Trophoblast cell (in vitro differentiated cells and primary cell): ENCODE results near the gene TESMIN.
A peak's percentile ranks its signal among the peaks of the same experiment; 100 is the strongest.

Source experiments
- DNase-seq, 2 donors: peaks; one replicate each; pipeline ENCODE4 v3.0.0-alpha.2; 2016
- H2AFZ ChIP-seq: 2 replicates; pipeline ENCODE4 v1.6.1; 2013; ENCODE audit warnings: low read length, moderate library complexity, mild to moderate bottlenecking; ENCODE audit not compliant: insufficient read depth, poor library complexity
- H2AK5ac ChIP-seq: 2 replicates; pipeline ENCODE4 v1.6.1; 2013; ENCODE audit warnings: mild to moderate bottlenecking, low read length
- H2BK120ac ChIP-seq: 2 replicates; pipeline ENCODE4 v1.6.1; 2013; ENCODE audit warnings: low read length, mild to moderate bottlenecking, moderate library complexity; ENCODE audit not compliant: insufficient read depth, poor library complexity
- H2BK12ac ChIP-seq: 2 replicates; pipeline ENCODE4 v1.6.1; 2013; ENCODE audit warnings: mild to moderate bottlenecking, low read length, moderate library complexity
- H2BK5ac ChIP-seq: 2 replicates; pipeline ENCODE4 v1.6.1; 2013; ENCODE audit warnings: low read length, low read depth, moderate library complexity, mild to moderate bottlenecking; ENCODE audit not compliant: poor library complexity
- H3K14ac ChIP-seq: 2 replicates; pipeline ENCODE4 v1.6.1; 2013; ENCODE audit warnings: mild to moderate bottlenecking, low read length
- H3K18ac ChIP-seq: 2 replicates; pipeline ENCODE4 v1.6.1; 2013; ENCODE audit warnings: mild to moderate bottlenecking, low read length
- H3K23ac ChIP-seq: 2 replicates; pipeline ENCODE4 v1.6.1; 2013; ENCODE audit warnings: low read length
- H3K27ac ChIP-seq: 2 replicates; pipeline ENCODE4 v1.5.1; 2013; ENCODE audit warnings: low read depth, mild to moderate bottlenecking, inconsistent platforms, low read length, moderate library complexity
- H3K27me3 ChIP-seq: 2 replicates; pipeline ENCODE4 v1.6.1; 2013; ENCODE audit warnings: inconsistent platforms, mild to moderate bottlenecking, low read length, moderate library complexity; ENCODE audit not compliant: insufficient read depth
- H3K36me3 ChIP-seq, 2 experiments: 1 replicate in 1 of 2; 2 replicates in 1 of 2; pipeline ENCODE4 v1.6.1; 2013; ENCODE audit warnings: low read length in 2 of 2, mild to moderate bottlenecking in 2 of 2, moderate library complexity in 1 of 2; ENCODE audit not compliant: insufficient read depth in 2 of 2, control insufficient read depth in 1 of 2
- H3K4ac ChIP-seq: 2 replicates; pipeline ENCODE4 v1.6.1; 2013; ENCODE audit warnings: low read depth, mild to moderate bottlenecking, low read length, moderate library complexity
- H3K4me1 ChIP-seq, 2 experiments: 1 replicate in 1 of 2; 2 replicates in 1 of 2; pipeline ENCODE4 v1.6.1; 2013; ENCODE audit warnings: low read length in 2 of 2, mild to moderate bottlenecking in 2 of 2, moderate library complexity in 1 of 2; ENCODE audit not compliant: insufficient read depth in 2 of 2, control insufficient read depth in 1 of 2
- H3K4me2 ChIP-seq: 2 replicates; pipeline ENCODE4 v1.6.1; 2013; ENCODE audit warnings: inconsistent platforms, mild to moderate bottlenecking, low read length, moderate library complexity
- H3K4me3 ChIP-seq: 2 replicates; pipeline ENCODE4 v1.5.1; 2013; ENCODE audit warnings: mild to moderate bottlenecking, low read depth, low read length, inconsistent platforms
- H3K79me1 ChIP-seq: one replicate; pipeline ENCODE4 v1.6.1; 2013; ENCODE audit warnings: low read length
- H3K79me2 ChIP-seq: 2 replicates; pipeline ENCODE4 v1.6.1; 2013; ENCODE audit warnings: low read length, mild to moderate bottlenecking; ENCODE audit not compliant: control insufficient read depth, insufficient read depth, poor library complexity
- H3K9ac ChIP-seq: 2 replicates; pipeline ENCODE4 v1.6.1; 2013; ENCODE audit warnings: mild to moderate bottlenecking, low read length
- H3K9me3 ChIP-seq: 2 replicates; pipeline ENCODE4 v1.6.1; 2013; ENCODE audit warnings: low read depth, mild to moderate bottlenecking, control low read depth, inconsistent platforms, low read length; ENCODE audit not compliant: insufficient read depth
- H4K12ac ChIP-seq: 2 replicates; pipeline ENCODE4 v1.6.1; 2013; ENCODE audit warnings: low read depth, mild to moderate bottlenecking, low read length, moderate library complexity
- H4K8ac ChIP-seq: 2 replicates; pipeline ENCODE4 v1.6.1; 2013; ENCODE audit warnings: low read depth, mild to moderate bottlenecking, low read length, moderate library complexity
- H4K91ac ChIP-seq: one replicate; pipeline ENCODE4 v1.6.1; 2013; ENCODE audit warnings: low read depth, mild to moderate bottlenecking, low read length, moderate library complexity
- WGBS: extraction: QIAGEN DNeasy Blood & Tissue Kit; methylation state at CpG from one replicate; pipeline ENCODE4 v1.1.7; 2013; ENCODE audit warnings: missing lambda C conversion rate; ENCODE audit not compliant: insufficient read length, insufficient coverage; ENCODE audit errors: extremely low coverage; 5-methylcytosine and 5-hydroxymethylcytosine counted together

Gene TESMIN

DNA sequence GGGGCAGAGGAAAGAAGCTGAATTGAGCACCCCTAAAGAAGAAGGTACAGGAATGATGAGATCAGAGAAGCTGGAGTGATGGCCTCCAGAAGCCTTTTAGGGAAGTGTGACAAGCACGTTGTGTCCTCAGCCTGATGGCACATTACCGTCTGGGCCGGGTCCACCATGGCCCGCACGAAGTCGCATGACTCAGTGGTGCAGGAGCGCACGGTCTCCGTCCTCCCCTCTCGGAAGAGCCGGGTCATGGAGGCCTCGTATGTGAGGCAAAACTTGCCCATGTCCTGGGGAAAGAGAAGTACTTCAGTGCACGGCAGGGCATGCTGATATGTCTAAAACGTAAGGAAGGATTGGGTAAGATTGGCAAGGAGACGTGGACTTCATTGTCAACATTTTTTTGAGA is 11.2 kb upstream of the TESMIN start:
- Histone ChIP-seq H2BK120ac (no peak overlapping the region), H3K4me1 (peaks cover 4 to 14% of the 10 kb centered on the region in 2 experiments), H2BK5ac (no peak overlapping the region), H3K27me3 (no peaks in the 10 kb centered on the region), H2BK12ac (no peak overlapping the region), H3K4me3 (no peak overlapping the region), H3K4ac (no peak overlapping the region), H4K8ac (no peak overlapping the region), H4K12ac (no peak overlapping the region), H3K27ac (no peak overlapping the region), H3K79me1 (no peaks in the 10 kb centered on the region), H3K23ac (no peak overlapping the region), H4K91ac (no peak overlapping the region), H3K9me3 (peaks cover 1% of the 10 kb centered on the region), H3K36me3 (no peaks in the 10 kb centered on the region), H3K79me2 (no peaks in the 10 kb centered on the region), H3K9ac (no peak overlapping the region), H2AFZ (no peak overlapping the region), H3K18ac (no peak overlapping the region), H3K14ac (no peak overlapping the region), H2AK5ac (no peak overlapping the region), H3K4me2 (no peak overlapping the region)
- WGBS: no CpG with 5 or more reads among the region's 15 CpGs
- peak; percentile 74 to 82 for DNase-seq

DNA sequence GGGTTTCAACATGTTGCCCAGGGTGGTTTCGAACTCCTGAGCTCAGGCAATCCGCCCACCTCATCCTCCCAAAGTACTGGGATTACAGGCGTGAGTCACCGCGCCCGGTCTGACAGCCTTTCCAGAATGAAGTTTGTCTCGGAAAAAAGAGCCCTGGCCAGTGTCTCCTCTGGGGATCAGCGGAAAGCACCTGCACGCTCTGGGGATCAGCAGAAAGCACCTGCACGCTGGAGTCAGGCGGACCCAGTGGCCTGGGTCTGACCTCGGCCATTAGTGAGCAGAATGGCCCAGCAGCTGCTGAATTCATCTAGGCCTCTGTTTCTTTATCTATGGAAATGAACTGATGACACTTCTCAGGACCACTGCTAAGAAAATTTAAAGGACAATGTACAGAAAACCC is 10.5 kb upstream of the TESMIN start:
- H4K91ac ChIP-seq: no peak overlapping the region
- DNase-seq: no peak
- H2AFZ ChIP-seq: no peak overlapping the region
- H3K4me1 ChIP-seq: peaks cover 4 to 14% of the 10 kb centered on the region in 2 experiments
- no CpG with 5 or more reads among the region's 12 CpGs for WGBS
- no peak overlapping the region for H2BK12ac ChIP-seq
- H3K14ac ChIP-seq: no peak overlapping the region
- no peak overlapping the region for H2BK5ac ChIP-seq
- H3K9ac ChIP-seq: no peak overlapping the region
- H3K9me3 ChIP-seq: peaks cover 1% of the 10 kb centered on the region
- H3K4me3 ChIP-seq: no peak overlapping the region
- no peak overlapping the region for H3K4me2 ChIP-seq
- H3K27me3 ChIP-seq: no peaks in the 10 kb centered on the region
- no peak overlapping the region for H3K18ac ChIP-seq
- no peak overlapping the region for H4K12ac ChIP-seq
- H3K27ac ChIP-seq: no peak overlapping the region
- no peaks in the 10 kb centered on the region for H3K36me3 ChIP-seq
- no peak overlapping the region for H3K23ac ChIP-seq
- no peak overlapping the region for H4K8ac ChIP-seq
- no peak overlapping the region for H2AK5ac ChIP-seq
- H2BK120ac ChIP-seq: no peak overlapping the region
- no peaks in the 10 kb centered on the region for H3K79me1 ChIP-seq
- no peaks in the 10 kb centered on the region for H3K79me2 ChIP-seq
- no peak overlapping the region for H3K4ac ChIP-seq

DNA sequence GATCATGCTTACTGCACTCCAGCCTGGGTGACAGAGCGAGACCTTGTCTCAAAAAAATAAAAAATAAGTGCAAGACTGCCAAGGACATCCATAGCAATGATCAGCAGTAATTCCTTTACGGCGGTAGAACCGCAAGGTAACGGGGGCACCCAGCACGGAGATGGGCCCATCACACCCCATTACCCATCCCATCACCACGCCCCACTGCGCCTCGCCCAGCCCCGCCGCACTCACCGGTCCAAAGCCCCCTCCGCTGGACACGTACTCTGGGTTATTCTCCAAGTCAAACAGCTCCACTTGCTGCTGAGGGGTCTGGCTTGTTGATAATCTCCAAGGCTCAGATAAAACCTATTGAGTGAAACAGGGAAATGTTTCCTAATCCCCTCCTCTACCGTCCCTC is 8.7 kb upstream of the TESMIN start:
- Histone ChIP-seq H2AFZ (no peak overlapping the region), H3K4me3 (no peak overlapping the region), H2AK5ac (no peak overlapping the region), H3K27me3 (no peaks in the 10 kb centered on the region), H3K79me1 (no peaks in the 10 kb centered on the region), H2BK120ac (no peak overlapping the region), H3K18ac (no peak overlapping the region), H4K12ac (no peak overlapping the region), H4K8ac (no peak overlapping the region), H3K79me2 (no peaks in the 10 kb centered on the region), H3K4me1 (peaks cover 4 to 14% of the 10 kb centered on the region in 2 experiments), H2BK12ac (no peak overlapping the region), H3K4me2 (no peak overlapping the region), H3K9ac (no peak overlapping the region), H3K14ac (no peak overlapping the region), H4K91ac (no peak overlapping the region), H3K36me3 (no peaks in the 10 kb centered on the region), H2BK5ac (no peak overlapping the region), H3K9me3 (peaks cover 1% of the 10 kb centered on the region), H3K27ac (no peak overlapping the region), H3K4ac (no peak overlapping the region), H3K23ac (no peak overlapping the region)
- no peak for DNase-seq
- no CpG with 5 or more reads among the region's 15 CpGs for WGBS

DNA sequence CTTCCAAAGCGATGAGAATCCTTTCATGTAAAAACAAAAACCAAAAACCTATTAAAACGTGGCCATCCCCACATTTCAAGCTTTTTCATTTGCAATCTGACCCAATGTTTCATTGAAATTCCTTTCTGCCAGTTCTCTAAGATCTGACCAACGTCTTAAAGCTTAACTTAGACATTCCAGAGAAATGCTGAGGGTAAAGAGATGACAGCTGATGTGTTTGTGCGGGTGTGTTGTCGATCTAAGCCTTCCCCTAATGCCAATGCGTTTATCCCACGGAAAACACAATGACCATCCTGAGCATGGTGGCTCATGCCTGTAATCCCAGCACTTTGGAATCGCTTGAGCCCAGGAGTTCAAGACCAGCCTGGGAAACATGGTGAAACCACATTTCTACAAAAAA is 6.4 kb upstream of the TESMIN start:
- no peaks in the 10 kb centered on the region for H3K79me2 ChIP-seq
- no peak overlapping the region for H2BK12ac ChIP-seq
- H3K4me1 ChIP-seq: peaks cover 0 to 2% of the 10 kb centered on the region in 2 experiments
- H2BK5ac ChIP-seq: no peak overlapping the region
- H3K9ac ChIP-seq: no peak overlapping the region
- H4K12ac ChIP-seq: no peak overlapping the region
- no peak overlapping the region for H3K4me2 ChIP-seq
- WGBS: no CpG with 5 or more reads among the region's 8 CpGs
- H3K9me3 ChIP-seq: peaks cover 1% of the 10 kb centered on the region
- no peak overlapping the region for H4K91ac ChIP-seq
- no peak overlapping the region for H3K14ac ChIP-seq
- no peak overlapping the region for H2AK5ac ChIP-seq
- no peak overlapping the region for H3K4ac ChIP-seq
- no peak overlapping the region for H3K18ac ChIP-seq
- H3K36me3 ChIP-seq: no peaks in the 10 kb centered on the region
- H2BK120ac ChIP-seq: no peak overlapping the region
- peak in 1 of 2 donors; percentile 60 for DNase-seq
- no peaks in the 10 kb centered on the region for H3K27me3 ChIP-seq
- no peak overlapping the region for H3K4me3 ChIP-seq
- H3K23ac ChIP-seq: no peak overlapping the region
- H3K79me1 ChIP-seq: no peaks in the 10 kb centered on the region
- H3K27ac ChIP-seq: no peak overlapping the region
- H4K8ac ChIP-seq: no peak overlapping the region
- no peak overlapping the region for H2AFZ ChIP-seq
